ENCODE data around the gene SLC38A2.

SLC38A2 gene

GRCh38 chr12:46366771-46367170 is 5.8 kb downstream of the SLC38A2 start:
- H3K36me3 ChIP-seq (ENCODE audit: insufficient read depth, low read depth, low read length), result peaks cover 98% of the 10 kb centered on the region
- no peak overlapping the region for H3K4me3 ChIP-seq (ENCODE audit: low read length)
- H3K27ac ChIP-seq (ENCODE audit: low read length), result no peak overlapping the region
- H3K27me3 ChIP-seq (ENCODE audit: insufficient read depth, low read length), result no peaks in the 10 kb centered on the region
- no peaks in the 10 kb centered on the region for H3K9me3 ChIP-seq (ENCODE audit: insufficient read depth, low read depth, low read length)
- H3K9ac ChIP-seq (ENCODE audit: low read depth, low read length), result no peak overlapping the region
- peaks cover 14% of the 10 kb centered on the region; the same call in 1 of the 2 replicates for H3K4me1 ChIP-seq (ENCODE audit: insufficient read depth, low read length)

- H3K4me1 ChIP-seq (ENCODE audit: insufficient read depth, low read length), result peaks cover 14% of the 10 kb centered on the region; the same call in 1 of the 2 replicates
- no peak overlapping the region for H3K9ac ChIP-seq (ENCODE audit: low read depth, low read length)
- H3K36me3 ChIP-seq (ENCODE audit: insufficient read depth, low read depth, low read length), result peaks cover 100% of the 10 kb centered on the region
- no peak overlapping the region for H3K27ac ChIP-seq (ENCODE audit: low read length)
- H3K9me3 ChIP-seq (ENCODE audit: insufficient read depth, low read depth, low read length), result no peaks in the 10 kb centered on the region
- no peaks in the 10 kb centered on the region for H3K27me3 ChIP-seq (ENCODE audit: insufficient read depth, low read length)
- no peak overlapping the region; the same call in 1 of the 2 replicates for H3K4me3 ChIP-seq (ENCODE audit: low read length)
Measured at GRCh38 chr12:46365951-46366379, 6.6 kb downstream of the SLC38A2 start.

GRCh38 chr12:46364777-46365580 is 7.6 kb downstream of the SLC38A2 start:
- Histone ChIP-seq H3K9me3 (ENCODE audit: insufficient read depth, low read depth, low read length) (no peaks in the 10 kb centered on the region), H3K27me3 (ENCODE audit: insufficient read depth, low read length) (no peaks in the 10 kb centered on the region), H3K4me1 (ENCODE audit: insufficient read depth, low read length) (peaks cover 10% of the 10 kb centered on the region; the same call in 1 of the 2 replicates), H3K36me3 (ENCODE audit: insufficient read depth, low read depth, low read length) (peaks cover 100% of the 10 kb centered on the region), H3K27ac (ENCODE audit: low read length) (no peak overlapping the region), H3K4me3 (ENCODE audit: low read length) (no peak overlapping the region), H3K9ac (ENCODE audit: low read depth, low read length) (no peak overlapping the region)

GRCh38 chr12:46364300-46364696 is 8.3 kb downstream of the SLC38A2 start:
- H3K9ac ChIP-seq (ENCODE audit: low read depth, low read length), result no peak overlapping the region
- no peak overlapping the region for H3K27ac ChIP-seq (ENCODE audit: low read length)
- no peaks in the 10 kb centered on the region for H3K27me3 ChIP-seq (ENCODE audit: insufficient read depth, low read length)
- H3K9me3 ChIP-seq (ENCODE audit: insufficient read depth, low read depth, low read length), result no peaks in the 10 kb centered on the region
- no peak overlapping the region for H3K4me3 ChIP-seq (ENCODE audit: low read length)
- peaks cover 11% of the 10 kb centered on the region; the same call in 1 of the 2 replicates for H3K4me1 ChIP-seq (ENCODE audit: insufficient read depth, low read length)
- peaks cover 100% of the 10 kb centered on the region for H3K36me3 ChIP-seq (ENCODE audit: insufficient read depth, low read depth, low read length)

GRCh38 chr12:46363582-46364299 is 8.8 kb downstream of the SLC38A2 start:
- Histone ChIP-seq H3K9me3 (ENCODE audit: insufficient read depth, low read depth, low read length) (no peaks in the 10 kb centered on the region), H3K36me3 (ENCODE audit: insufficient read depth, low read depth, low read length) (peaks cover 100% of the 10 kb centered on the region), H3K27me3 (ENCODE audit: insufficient read depth, low read length) (no peaks in the 10 kb centered on the region), H3K4me1 (ENCODE audit: insufficient read depth, low read length) (peaks cover 6% of the 10 kb centered on the region; the same call in 1 of the 2 replicates), H3K4me3 (ENCODE audit: low read length) (no peak overlapping the region), H3K27ac (ENCODE audit: low read length) (no peak overlapping the region), H3K9ac (ENCODE audit: low read depth, low read length) (no peak overlapping the region)

- Histone ChIP-seq H3K4me1 (ENCODE audit: insufficient read depth, low read length) (peaks cover 3% of the 10 kb centered on the region; the same call in 1 of the 2 replicates), H3K4me3 (ENCODE audit: low read length) (no peak overlapping the region), H3K27ac (ENCODE audit: low read length) (no peak overlapping the region), H3K9me3 (ENCODE audit: insufficient read depth, low read depth, low read length) (no peaks in the 10 kb centered on the region), H3K9ac (ENCODE audit: low read depth, low read length) (no peak overlapping the region), H3K27me3 (ENCODE audit: insufficient read depth, low read length) (no peaks in the 10 kb centered on the region), H3K36me3 (ENCODE audit: insufficient read depth, low read depth, low read length) (peaks cover 98% of the 10 kb centered on the region)
Measured at GRCh38 chr12:46362895-46363581, 9.5 kb downstream of the SLC38A2 start.

- Histone ChIP-seq H3K36me3 (ENCODE audit: insufficient read depth, low read depth, low read length) (peaks cover 84% of the 10 kb centered on the region), H3K27me3 (ENCODE audit: insufficient read depth, low read length) (no peaks in the 10 kb centered on the region), H3K4me1 (ENCODE audit: insufficient read depth, low read length) (peaks cover 3% of the 10 kb centered on the region; the same call in 1 of the 2 replicates), H3K9ac (ENCODE audit: low read depth, low read length) (no peak overlapping the region), H3K27ac (ENCODE audit: low read length) (no peak overlapping the region), H3K4me3 (ENCODE audit: low read length) (no peak overlapping the region), H3K9me3 (ENCODE audit: insufficient read depth, low read depth, low read length) (no peaks in the 10 kb centered on the region)
Measured at GRCh38 chr12:46361667-46362034, 10.9 kb downstream of the SLC38A2 start.

GRCh38 chr12:46360908-46361666 is 11.5 kb downstream of the SLC38A2 start:
- H3K36me3 ChIP-seq (ENCODE audit: insufficient read depth, low read depth, low read length), result peaks cover 78% of the 10 kb centered on the region
- H3K4me3 ChIP-seq (ENCODE audit: low read length), result no peak overlapping the region
- H3K4me1 ChIP-seq (ENCODE audit: insufficient read depth, low read length), result peaks cover 3% of the 10 kb centered on the region; the same call in 1 of the 2 replicates
- H3K27me3 ChIP-seq (ENCODE audit: insufficient read depth, low read length), result no peaks in the 10 kb centered on the region
- no peaks in the 10 kb centered on the region for H3K9me3 ChIP-seq (ENCODE audit: insufficient read depth, low read depth, low read length)
- H3K9ac ChIP-seq (ENCODE audit: low read depth, low read length), result no peak overlapping the region
- no peak overlapping the region for H3K27ac ChIP-seq (ENCODE audit: low read length)

GRCh38 chr12:46360370-46360769 is 12.2 kb downstream of the SLC38A2 start:
- Histone ChIP-seq H3K27me3 (ENCODE audit: insufficient read depth, low read length) (no peaks in the 10 kb centered on the region), H3K27ac (ENCODE audit: low read length) (no peak overlapping the region), H3K4me3 (ENCODE audit: low read length) (no peak overlapping the region), H3K36me3 (ENCODE audit: insufficient read depth, low read depth, low read length) (peaks cover 71% of the 10 kb centered on the region), H3K4me1 (ENCODE audit: insufficient read depth, low read length) (peaks cover 3% of the 10 kb centered on the region; the same call in 1 of the 2 replicates), H3K9me3 (ENCODE audit: insufficient read depth, low read depth, low read length) (no peaks in the 10 kb centered on the region), H3K9ac (ENCODE audit: low read depth, low read length) (no peak overlapping the region)

GRCh38 chr12:46359667-46360280 is 12.8 kb downstream of the SLC38A2 start:
- H3K4me1 ChIP-seq (ENCODE audit: insufficient read depth, low read length), result peaks cover 3% of the 10 kb centered on the region; the same call in 1 of the 2 replicates

More at GRCh38 chr12:46359667-46360280, 12.8 kb downstream of the SLC38A2 start:
- peaks cover 65% of the 10 kb centered on the region for H3K36me3 ChIP-seq (ENCODE audit: insufficient read depth, low read depth, low read length)
- no peak overlapping the region for H3K4me3 ChIP-seq (ENCODE audit: low read length)
- H3K27me3 ChIP-seq (ENCODE audit: insufficient read depth, low read length), result no peaks in the 10 kb centered on the region
- H3K27ac ChIP-seq (ENCODE audit: low read length), result no peak overlapping the region
- no peak overlapping the region for H3K9ac ChIP-seq (ENCODE audit: low read depth, low read length)
- H3K9me3 ChIP-seq (ENCODE audit: insufficient read depth, low read depth, low read length), result no peaks in the 10 kb centered on the region
